ENCODE data around the gene GADL1.

- TF ChIP-seq, protein P1, sequence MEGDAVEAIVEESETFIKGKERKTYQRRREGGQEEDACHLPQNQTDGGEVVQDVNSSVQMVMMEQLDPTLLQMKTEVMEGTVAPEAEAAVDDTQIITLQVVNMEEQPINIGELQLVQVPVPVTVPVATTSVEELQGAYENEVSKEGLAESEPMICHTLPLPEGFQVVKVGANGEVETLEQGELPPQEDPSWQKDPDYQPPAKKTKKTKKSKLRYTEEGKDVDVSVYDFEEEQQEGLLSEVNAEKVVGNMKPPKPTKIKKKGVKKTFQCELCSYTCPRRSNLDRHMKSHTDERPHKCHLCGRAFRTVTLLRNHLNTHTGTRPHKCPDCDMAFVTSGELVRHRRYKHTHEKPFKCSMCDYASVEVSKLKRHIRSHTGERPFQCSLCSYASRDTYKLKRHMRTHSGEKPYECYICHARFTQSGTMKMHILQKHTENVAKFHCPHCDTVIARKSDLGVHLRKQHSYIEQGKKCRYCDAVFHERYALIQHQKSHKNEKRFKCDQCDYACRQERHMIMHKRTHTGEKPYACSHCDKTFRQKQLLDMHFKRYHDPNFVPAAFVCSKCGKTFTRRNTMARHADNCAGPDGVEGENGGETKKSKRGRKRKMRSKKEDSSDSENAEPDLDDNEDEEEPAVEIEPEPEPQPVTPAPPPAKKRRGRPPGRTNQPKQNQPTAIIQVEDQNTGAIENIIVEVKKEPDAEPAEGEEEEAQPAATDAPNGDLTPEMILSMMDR (IDR thresholded peaks at IDR 0.05; ENCODE audit: low read length), result no peak
- TF ChIP-seq EZH2phosphoT487 (IDR thresholded peaks at IDR 0.05; ENCODE audit: low read length), result no peak
Measured at GRCh38 chr3:30805695-30806094, 88.8 kb downstream of the GADL1 start.
